SU-DHL-6 (cell line): ENCODE data around the gene IKBKG.

ENCODE experiments used
- CTCF ChIP-seq: fragments of 200-600 bp; sonication (generic); IDR thresholded peaks from one replicate; pipeline ENCODE4 v1.5.1; 2017; ENCODE audit warnings: antibody characterized with exemption, mild to moderate bottlenecking, low read length, moderate library complexity; ENCODE audit not compliant: insufficient read depth, poor library complexity, severe bottlenecking
- EZH2phosphoT487 ChIP-seq: fragments of 200-600 bp; sonication (generic), shearing (Covaris generic); conservative IDR thresholded peaks from 2 replicates; pipeline ENCODE4 v1.6.1; 2018; ENCODE audit warnings: mild to moderate bottlenecking, antibody characterized with exemption, low read length, moderate library complexity, mixed read lengths

- TF ChIP-seq CTCF (no peak), EZH2phosphoT487 (no peak)
Measured at GRCh38 chrX:154549766-154550165, 2.3 kb downstream of the IKBKG start.
